AG10803 (cell line): ENCODE data around the gene PGM1.

Experiments used
- DNase-seq: peaks from one replicate; pipeline ENCODE4 v3.0.0; 2010; ENCODE audit warnings: low read depth
- H3K4me3 ChIP-seq: 2 replicates; pipeline ENCODE4 v1.5.1; 2011; ENCODE audit warnings: mild to moderate bottlenecking, low read length, control low read depth
- CTCF ChIP-seq: conservative IDR thresholded peaks from 2 replicates; pipeline ENCODE4 v1.5.1; 2011; ENCODE audit warnings: mild to moderate bottlenecking, low read length, control low read depth, inconsistent platforms

PGM1 gene

GRCh38 chr1:63674238-63674864, 81.1 kb downstream of the PGM1 start:
- peak; percentile 90 for TF ChIP-seq CTCF
- peak; percentile 77 for DNase-seq
- no peak overlapping the region for H3K4me3 ChIP-seq

GRCh38 chr1:63674865-63675419, 81.7 kb downstream of the PGM1 start:
- no peak overlapping the region for H3K4me3 ChIP-seq
- TF ChIP-seq CTCF = no peak
- DNase-seq = no peak

- TF ChIP-seq CTCF = no peak
- no peak for DNase-seq
Measured at GRCh38 chr1:63675420-63675931, 82.3 kb downstream of the PGM1 start.

GRCh38 chr1:63677497-63677896, 84.3 kb downstream of the PGM1 start:
- DNase-seq = no peak
- no peak overlapping the region for H3K4me3 ChIP-seq
- TF ChIP-seq CTCF = no peak

More at GRCh38 chr1:63675420-63675931, 82.3 kb downstream of the PGM1 start:
- no peak overlapping the region for H3K4me3 ChIP-seq

- no peak overlapping the region for H3K4me3 ChIP-seq
- TF ChIP-seq CTCF = no peak
- DNase-seq = no peak
Measured at GRCh38 chr1:63678200-63678599, 85.0 kb downstream of the PGM1 start.

- DNase-seq = peak; percentile 22
- H3K4me3 ChIP-seq = no peak overlapping the region
- TF ChIP-seq CTCF = no peak
Measured at GRCh38 chr1:63679076-63679475, 85.9 kb downstream of the PGM1 start.

GRCh38 chr1:63679589-63679988, 86.4 kb downstream of the PGM1 start:
- no peak for TF ChIP-seq CTCF
- no peak for DNase-seq
- no peak overlapping the region for H3K4me3 ChIP-seq
